Stimulated activated CD8-positive, alpha-beta memory T cell treated with anti-CD3 and anti-CD28 coated beads, Interleukin-2, amount 100 ng/mL, for 48 hours (primary cell): ENCODE results near the gene DIAPH2.
"Not testable (repeated sequence)": the region's sequence is repeated elsewhere in the genome, so short reads cannot be mapped to it uniquely, and the experiment has no call there.

Experiments used
- DNase-seq, 2 donors: peaks; one replicate each; pipeline ENCODE4 v3.0.0-alpha.2; 2020; ENCODE audit warnings: low read depth in 2 of 2

DIAPH2 gene

GRCh38 chrX:96715481-96715880, 30.8 kb downstream of the DIAPH2 start:
- DNase-seq: no peak

- no peak for DNase-seq
Observed at GRCh38 chrX:96719161-96719875, 34.7 kb downstream of the DIAPH2 start.

DNA sequence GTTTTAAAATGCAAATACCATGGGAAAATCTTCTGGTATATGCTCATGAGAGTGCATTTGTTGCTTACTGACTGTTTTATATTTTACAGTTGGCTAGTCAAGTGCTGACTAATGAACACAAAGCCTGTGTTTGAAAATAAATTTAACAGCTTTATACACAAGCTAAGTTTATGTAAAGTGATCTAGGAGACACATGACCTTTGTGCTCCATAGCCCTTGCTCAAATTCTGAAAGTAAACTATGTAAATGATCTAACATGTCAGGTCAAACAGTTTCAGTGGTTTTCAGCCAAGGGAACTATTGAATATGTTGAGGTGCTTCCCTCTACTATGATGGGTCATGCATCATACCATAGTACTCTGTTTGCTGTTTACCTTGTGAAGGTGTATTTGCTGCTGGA, 36.7 kb downstream of the DIAPH2 start:
- DNase-seq: no peak

GRCh38 chrX:96722781-96723180, 38.1 kb downstream of the DIAPH2 start:
- DNase-seq: no peak

DNA sequence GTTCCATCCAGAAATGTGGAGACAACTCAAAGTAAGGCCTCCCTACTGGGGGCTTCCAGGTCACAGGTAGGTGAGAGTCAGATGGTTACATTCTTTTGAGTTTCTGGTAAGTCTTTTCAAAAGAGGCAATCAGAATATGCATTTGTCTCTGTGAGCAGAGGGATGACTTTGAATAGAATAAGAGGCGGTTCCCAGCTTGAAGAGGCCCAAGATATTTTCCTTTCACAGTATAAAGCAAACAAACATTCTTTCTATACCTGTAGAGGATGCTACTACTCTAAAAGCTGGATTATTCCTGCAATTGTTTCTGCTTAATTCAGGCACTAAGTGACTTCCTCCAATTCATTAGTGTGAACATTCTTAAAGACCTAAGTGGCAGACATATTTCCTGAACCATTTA, 44.4 kb downstream of the DIAPH2 start:
- DNase-seq: no peak

GRCh38 chrX:96729868-96730643, 45.4 kb downstream of the DIAPH2 start:
- no peak for DNase-seq

DNA sequence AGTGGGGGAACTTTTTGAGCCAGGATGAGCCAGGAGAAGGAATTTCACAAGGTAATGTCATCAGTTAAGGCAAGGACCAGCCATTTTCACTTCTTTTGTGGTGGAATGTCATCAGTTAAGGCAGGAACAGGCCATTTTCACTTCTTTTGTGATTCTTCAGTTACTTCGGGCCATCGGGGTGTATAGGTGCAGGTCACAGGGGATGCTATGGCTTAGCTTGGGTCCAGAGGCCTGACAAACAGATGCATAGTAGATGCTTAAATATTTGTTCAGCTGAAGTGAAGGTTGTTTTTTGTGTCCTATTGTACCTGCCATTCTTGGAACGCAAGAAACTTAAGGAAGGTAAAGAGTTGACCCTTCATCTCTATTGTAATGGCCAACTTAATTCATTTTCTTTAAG, 46.4 kb downstream of the DIAPH2 start:
- not testable (repeated sequence) for DNase-seq

GRCh38 chrX:96743367-96744073, 58.9 kb downstream of the DIAPH2 start:
- DNase-seq: no peak

DNA sequence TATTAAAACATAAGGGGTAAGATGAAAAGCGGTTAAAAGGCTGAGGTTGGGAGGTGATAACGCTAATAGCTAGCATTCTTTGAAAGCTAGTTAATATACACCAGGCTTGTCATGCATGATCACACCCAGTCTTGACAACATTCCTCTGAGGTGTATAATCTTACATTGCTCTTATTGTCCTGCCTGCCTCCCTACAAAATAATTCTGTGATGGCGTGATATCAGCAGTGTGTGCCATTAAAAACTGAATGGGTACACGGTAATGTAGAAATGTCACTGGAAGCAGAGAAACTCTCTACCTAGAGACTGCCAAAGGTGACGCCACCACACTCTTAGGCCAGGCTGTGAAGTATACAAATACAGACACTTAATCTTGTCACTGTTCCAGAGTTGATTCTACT, 68.1 kb downstream of the DIAPH2 start:
- DNase-seq: no peak

- no peak for DNase-seq
Observed at GRCh38 chrX:96753230-96753629, 68.6 kb downstream of the DIAPH2 start.

DNA sequence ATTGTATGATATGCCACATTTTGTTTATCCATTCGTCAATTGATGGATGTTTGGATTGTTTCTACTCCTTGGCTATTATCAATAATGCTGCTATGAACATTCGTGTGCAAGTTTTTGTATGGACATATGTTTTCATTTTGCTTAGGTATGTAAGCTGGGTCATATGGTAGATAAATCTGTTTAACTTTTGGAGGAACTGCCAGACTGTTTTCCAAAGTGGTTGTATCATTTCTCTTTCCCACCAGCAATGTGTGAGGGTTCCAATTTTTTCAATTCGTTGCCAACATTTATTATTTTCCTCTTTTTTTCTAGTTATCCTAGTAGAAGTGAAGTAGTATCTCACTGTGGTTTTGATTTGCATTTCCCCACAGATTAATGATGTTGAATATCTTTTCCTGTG, 71.8 kb downstream of the DIAPH2 start:
- no peak for DNase-seq

DNA sequence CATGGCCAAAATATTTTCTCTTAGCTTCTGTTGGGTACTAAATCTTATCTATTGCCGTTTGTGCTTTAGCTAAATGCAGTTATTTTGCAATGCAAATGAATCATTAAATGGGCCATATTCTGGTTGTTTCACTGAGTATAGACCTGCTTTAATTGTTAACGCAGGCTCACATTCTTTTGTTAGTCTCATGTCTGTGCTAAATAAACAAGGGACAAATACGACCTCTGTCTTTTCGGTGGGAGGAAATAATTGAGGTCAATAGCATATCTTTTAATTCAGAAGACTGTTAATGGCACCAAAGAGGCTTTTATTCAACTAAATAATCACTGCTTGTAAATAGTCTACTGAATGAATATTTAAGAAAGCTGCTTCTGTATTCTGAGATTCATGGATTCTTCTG, 76.9 kb downstream of the DIAPH2 start:
- DNase-seq: no peak

DNA sequence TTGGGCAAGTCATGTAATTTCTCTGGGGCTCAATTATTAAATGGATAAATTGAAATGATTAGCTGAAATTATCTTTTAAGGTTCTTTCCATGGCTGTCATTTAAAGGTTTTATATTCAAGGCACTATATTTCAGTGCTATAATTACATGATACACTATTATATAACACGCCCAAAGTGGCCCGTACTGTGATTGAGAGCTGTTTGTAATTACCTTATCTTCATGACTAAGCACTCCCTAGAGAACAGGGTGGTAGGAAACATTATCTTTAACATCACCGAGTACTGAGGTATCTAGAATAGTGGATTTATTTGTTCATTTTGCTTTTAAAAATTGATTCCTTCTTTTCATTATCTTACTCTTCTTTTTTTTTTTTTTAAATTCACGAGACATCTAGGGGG, 79.0 kb downstream of the DIAPH2 start:
- no peak for DNase-seq

DNA sequence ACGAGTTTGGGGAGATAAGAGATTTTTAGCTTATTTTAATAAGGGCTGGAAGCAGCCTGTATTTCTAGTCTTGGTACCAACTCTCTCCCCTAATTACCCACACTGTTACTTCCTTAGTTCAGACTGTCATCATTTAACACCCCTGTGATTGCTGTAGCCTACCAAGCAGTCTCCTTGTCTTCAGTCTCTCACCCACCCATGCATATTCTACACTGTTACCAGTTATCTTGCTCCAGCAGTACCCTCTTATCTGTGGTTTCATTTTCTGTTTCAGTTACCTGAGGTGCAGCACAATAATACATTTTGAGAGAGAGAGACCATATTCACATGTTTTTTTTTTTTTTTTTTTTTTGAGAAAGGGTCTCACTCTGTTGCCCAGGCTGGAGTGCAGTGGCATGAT, 80.2 kb downstream of the DIAPH2 start:
- DNase-seq: no peak

GRCh38 chrX:96770315-96770714, 85.7 kb downstream of the DIAPH2 start:
- DNase-seq: no peak

GRCh38 chrX:96771486-96771885, 86.8 kb downstream of the DIAPH2 start:
- no peak for DNase-seq

DNA sequence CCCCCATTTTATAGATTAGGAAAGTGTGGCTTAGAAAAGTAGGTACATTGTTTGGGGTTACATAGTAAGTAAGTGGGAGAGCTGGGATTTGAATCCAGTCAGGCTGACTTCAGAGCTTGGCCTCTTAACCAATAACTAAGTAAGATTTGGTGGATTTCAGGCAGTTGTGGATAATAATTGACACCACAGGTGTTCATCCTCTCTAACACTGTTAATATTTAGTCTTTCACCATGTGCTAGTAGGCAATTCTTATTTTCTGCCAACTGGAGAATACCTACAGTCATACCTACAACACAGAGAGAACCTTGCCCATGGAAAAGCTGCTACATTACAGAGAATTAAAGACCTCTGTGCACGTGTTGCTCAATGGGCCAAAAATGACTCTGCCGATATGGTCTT, 89.5 kb downstream of the DIAPH2 start:
- DNase-seq: no peak

GRCh38 chrX:96776966-96777365, 92.3 kb downstream of the DIAPH2 start:
- no peak for DNase-seq

DNA sequence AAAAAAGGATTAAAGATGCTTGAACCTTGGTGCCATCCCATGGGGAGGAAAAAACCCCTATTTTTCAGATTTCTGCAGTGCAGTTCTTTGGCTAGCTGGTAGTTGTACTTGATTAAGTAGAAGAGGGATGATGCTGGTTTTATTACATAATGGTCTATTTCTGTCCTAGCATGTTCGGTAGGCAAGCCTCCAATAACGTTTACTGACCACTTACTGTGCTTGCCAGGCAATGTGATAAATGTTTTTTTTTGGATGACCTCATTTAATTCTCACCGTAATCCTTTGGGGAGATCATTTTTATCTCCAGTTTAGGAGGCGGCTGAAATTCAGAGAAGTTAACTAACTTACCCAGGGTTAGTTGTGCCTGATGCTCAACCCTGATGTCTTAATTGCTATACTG, 106.9 kb downstream of the DIAPH2 start:
- no peak for DNase-seq

- DNase-seq: no peak
Observed at GRCh38 chrX:96792047-96792446, 107.4 kb downstream of the DIAPH2 start.

DNA sequence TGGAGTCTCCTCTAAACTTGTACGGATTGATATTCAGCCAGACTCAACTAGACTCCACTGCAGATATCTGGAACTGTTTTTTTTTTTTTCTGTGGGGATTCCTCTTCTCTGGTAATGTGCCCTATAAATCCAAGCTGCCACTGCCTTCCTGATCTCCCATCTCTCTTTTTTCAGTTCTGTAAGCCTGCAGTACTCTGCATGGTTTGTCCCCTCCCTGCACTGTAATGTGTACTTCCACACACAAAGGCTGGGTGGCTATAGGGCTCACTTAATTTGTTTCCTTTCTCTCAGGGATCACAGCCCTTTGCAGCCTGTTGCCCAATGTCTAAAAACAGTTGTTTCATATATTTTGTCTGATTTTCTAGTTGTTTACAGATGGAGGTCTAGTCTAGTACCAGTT, 114.3 kb downstream of the DIAPH2 start:
- no peak for DNase-seq

DNA sequence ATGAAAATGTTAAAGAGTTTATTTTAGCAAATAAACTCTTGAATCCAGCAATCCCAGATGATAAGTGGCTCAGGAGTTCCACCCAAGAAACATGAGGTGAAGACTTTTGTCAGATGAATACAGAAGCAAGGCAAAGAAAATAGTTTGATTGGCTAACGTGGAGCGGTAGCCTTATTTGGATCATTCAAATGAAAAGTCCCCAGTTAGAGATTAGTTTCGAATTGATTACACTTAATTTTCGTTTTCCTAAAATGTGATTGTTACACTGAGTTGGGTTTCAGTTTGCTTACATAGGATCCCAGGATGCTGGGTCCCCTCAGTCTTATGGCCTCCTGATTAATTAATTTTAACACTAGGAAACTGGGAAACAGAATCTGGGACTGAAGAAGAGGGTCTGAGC, 122.7 kb downstream of the DIAPH2 start:
- DNase-seq: no peak

GRCh38 chrX:96820935-96821334, 136.3 kb downstream of the DIAPH2 start:
- DNase-seq: no peak
